HepG2 (cell line): ENCODE measurements around the gene LLGL2. TPM values are rescaled to one million over a fixed set of nuclear protein-coding genes. Genes with fewer than 3 reads are reported as not detected.
A peak's percentile ranks its signal among the peaks of the same experiment; 100 is the strongest.

ENCODE experiments used
- ATF3 ChIP-seq: sonication (generic); formaldehyde crosslinking; IDR thresholded peaks from 2 replicates; pipeline ENCODE4 v1.4.0; 2020; ENCODE audit warnings: missing genetic modification reagents
- CSRNP2 ChIP-seq: sonication (generic); formaldehyde crosslinking; conservative IDR thresholded peaks from 2 replicates; pipeline ENCODE4 v1.8.0; 2022; ENCODE audit warnings: low read depth, missing genetic modification reagents
- FOXJ3 ChIP-seq: sonication (generic); formaldehyde crosslinking; IDR thresholded peaks from 2 replicates; pipeline ENCODE4 v1.4.0; 2020; ENCODE audit warnings: missing genetic modification reagents, mild to moderate bottlenecking, borderline replicate concordance
- HBP1 ChIP-seq: IDR thresholded peaks from 2 replicates; pipeline ENCODE4 v1.6.1; 2016; ENCODE audit warnings: low read depth, control low read depth
- HNF1B ChIP-seq: sonication (generic); formaldehyde crosslinking; IDR thresholded peaks from 2 replicates; pipeline ENCODE4 v1.5.1; 2020; ENCODE audit warnings: mild to moderate bottlenecking, moderate library complexity, missing genetic modification reagents
- KLF11 ChIP-seq: IDR thresholded peaks from 2 replicates; pipeline ENCODE4 v1.6.1; 2016; ENCODE audit warnings: missing compliant biosample characterization
- RAD51 ChIP-seq: fragments of 450-650 bp; IDR thresholded peaks from 2 replicates; pipeline ENCODE4 v1.6.1; 2016; ENCODE audit warnings: borderline replicate concordance
- STAT5B ChIP-seq: sonication (generic); formaldehyde crosslinking; IDR thresholded peaks from 2 replicates; pipeline ENCODE4 v1.4.0; 2020; ENCODE audit warnings: missing genetic modification reagents
- TOPORS ChIP-seq: sonication (generic); formaldehyde crosslinking; IDR thresholded peaks from 2 replicates; pipeline ENCODE4 v1.8.0; 2023; ENCODE audit warnings: mild to moderate bottlenecking, missing genetic modification reagents
- ZNF687 ChIP-seq: sonication (generic); formaldehyde crosslinking; IDR thresholded peaks from 2 replicates; pipeline ENCODE4 v1.5.1; 2020; ENCODE audit warnings: mild to moderate bottlenecking, missing genetic modification reagents, moderate library complexity
- ZSCAN5A ChIP-seq: sonication (generic); formaldehyde crosslinking; IDR thresholded peaks from 2 replicates; pipeline ENCODE4 v1.8.0; 2022; ENCODE audit warnings: mild to moderate bottlenecking, missing genetic modification reagents, borderline replicate concordance
- polyA plus RNA-seq, 8 experiments: library from polyadenylated mRNA; depleted of rRNA in 3 of 8; stranded (reverse) in 7 of 8; unstranded in 1 of 8; fragments of >200 nt; fragmentation: Illumina TruSeq in 4 of 8; extraction: Trizol in 4 of 8; gene quantifications; 2 replicates each; pipeline versions ENCODE4 v1.2.1 to v1.2.3, GENCODE V29; 2011 to 2016; ENCODE audit warnings: low read depth in 4 of 8, missing spikeins in 1 of 8, mixed read lengths in 1 of 8; ENCODE audit not compliant: insufficient read depth in 1 of 8
- total RNA-seq, 5 experiments: library from RNA; depleted of rRNA; stranded (reverse); fragments of >200 nt; fragmentation: Illumina TruSeq; extraction: Trizol; gene quantifications; 2 replicates each; pipeline ENCODE4 v1.2.3, GENCODE V29; 2016; ENCODE audit warnings: low read depth in 1 of 5

Gene LLGL2
- total and polyA plus RNA-seq, 2 of the 13 experiments (the other 11 are each of a cell fraction or from before 2014, with no cell fraction given): 83.0 to 86.7 TPM

GRCh38 chr17:75553295-75554110 is 28.0 kb downstream of the LLGL2 start (continued):
- TF ChIP-seq FOXJ3 (CRISPR knock-in tag) (no peak), RAD51 (no peak), STAT5B (CRISPR knock-in tag) (no peak), KLF11 (CRISPR knock-in tag) (no peak), HNF1B (CRISPR knock-in tag) (0 out of 2 replicates have a peak, but pooled peaks have one; percentile 9), ZNF687 (CRISPR knock-in tag) (no peak), ATF3 (0 out of 2 replicates have a peak, but pooled peaks have one; percentile 16), CSRNP2 (CRISPR knock-in tag) (no peak), TOPORS (CRISPR knock-in tag) (no peak), ZSCAN5A (CRISPR knock-in tag) (no peak), HBP1 (CRISPR knock-in tag) (0 out of 2 replicates have a peak, but pooled peaks have one; percentile 4)
